NT2/D1 (cell line): ENCODE data around the gene ENDOD1.

Source experiments
- DNase-seq: peaks from one replicate; pipeline ENCODE4 v3.0.0-alpha.2; 2011; ENCODE audit warnings: low read depth, low spot score
- H3K27me3 ChIP-seq: 2 replicates; pipeline ENCODE4 v1.6.0; 2011; ENCODE audit warnings: mild to moderate bottlenecking; ENCODE audit not compliant: insufficient read length, insufficient read depth
- H3K36me3 ChIP-seq: 2 replicates; pipeline ENCODE4 v1.6.1; 2011; ENCODE audit warnings: mild to moderate bottlenecking, low read length, mixed read lengths; ENCODE audit not compliant: insufficient read depth, insufficient read length
- H3K4me1 ChIP-seq: 2 replicates; pipeline ENCODE4 v1.5.1; 2011; ENCODE audit not compliant: insufficient read depth, insufficient read length
- H3K4me3 ChIP-seq: 2 replicates; pipeline ENCODE4 v1.5.1; 2011; ENCODE audit warnings: low read depth; ENCODE audit not compliant: insufficient read length
- H3K9ac ChIP-seq: 2 replicates; pipeline ENCODE4 v1.6.0; 2011; ENCODE audit warnings: low read depth; ENCODE audit not compliant: insufficient read length
- H3K9me3 ChIP-seq: 2 replicates; pipeline ENCODE4 v1.5.1; 2011; ENCODE audit warnings: mild to moderate bottlenecking, low read length; ENCODE audit not compliant: insufficient read depth
- SUZ12 ChIP-seq: IDR thresholded peaks from 2 replicates; pipeline ENCODE4 v1.6.1; 2011; ENCODE audit not compliant: insufficient read length, insufficient read depth; ENCODE audit errors: extremely low read depth
- YY1 ChIP-seq: IDR thresholded peaks from 2 replicates; pipeline ENCODE4 v1.6.1; 2011; ENCODE audit not compliant: insufficient read length, insufficient read depth
- ZNF274 ChIP-seq: IDR thresholded peaks from 2 replicates; pipeline ENCODE4 v1.6.1; 2011; ENCODE audit warnings: mild to moderate bottlenecking, low read depth, low read length

ENDOD1 gene

GRCh38 chr11:95095858-95096587 lies 6.4 kb downstream of the ENDOD1 start:
- DNase-seq = no peak
- no peak for TF ChIP-seq SUZ12
- no peak for TF ChIP-seq ZNF274
- TF ChIP-seq YY1 = no peak
- no peak overlapping the region for H3K4me3 ChIP-seq
- no peak overlapping the region for H3K9ac ChIP-seq
- no peaks in the 10 kb centered on the region for H3K9me3 ChIP-seq
- H3K36me3 ChIP-seq = peaks cover 3% of the 10 kb centered on the region
- H3K4me1 ChIP-seq = peaks cover 3% of the 10 kb centered on the region
- peaks cover 7% of the 10 kb centered on the region for H3K27me3 ChIP-seq

DNA sequence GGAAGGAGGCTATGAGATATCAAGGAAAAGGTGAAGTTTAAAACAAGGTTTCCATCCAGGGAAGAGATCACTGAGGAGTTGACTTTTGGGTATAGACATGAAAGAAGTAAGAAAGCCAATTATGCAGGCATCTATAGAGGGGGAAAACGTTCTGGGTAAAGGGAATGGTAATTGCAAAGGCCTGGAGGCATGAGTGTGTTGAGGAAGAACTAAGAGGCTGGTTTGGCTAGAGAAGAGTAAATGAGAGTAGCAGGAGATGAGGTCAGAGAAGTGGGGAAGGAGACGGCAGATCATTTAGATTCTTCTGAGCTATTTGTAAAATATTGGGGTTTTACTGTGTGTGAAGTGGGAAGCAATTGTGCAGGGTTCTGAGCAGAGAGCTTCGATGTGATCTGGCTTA lies 7.6 kb downstream of the ENDOD1 start:
- Histone ChIP-seq H3K9ac (no peak overlapping the region), H3K9me3 (no peaks in the 10 kb centered on the region), H3K27me3 (no peaks in the 10 kb centered on the region), H3K4me1 (peaks cover 3% of the 10 kb centered on the region), H3K36me3 (no peaks in the 10 kb centered on the region), H3K4me3 (no peak overlapping the region)
- DNase-seq = no peak
- TF ChIP-seq SUZ12 = no peak
- no peak for TF ChIP-seq ZNF274
- no peak for TF ChIP-seq YY1

GRCh38 chr11:95098826-95099225 lies 9.2 kb downstream of the ENDOD1 start:
- Histone ChIP-seq H3K36me3 (no peaks in the 10 kb centered on the region), H3K9me3 (no peaks in the 10 kb centered on the region), H3K9ac (no peak overlapping the region), H3K4me1 (no peaks in the 10 kb centered on the region), H3K27me3 (no peaks in the 10 kb centered on the region), H3K4me3 (no peak overlapping the region)
- DNase-seq = no peak
- TF ChIP-seq ZNF274 (no peak), SUZ12 (no peak), YY1 (no peak)

DNA sequence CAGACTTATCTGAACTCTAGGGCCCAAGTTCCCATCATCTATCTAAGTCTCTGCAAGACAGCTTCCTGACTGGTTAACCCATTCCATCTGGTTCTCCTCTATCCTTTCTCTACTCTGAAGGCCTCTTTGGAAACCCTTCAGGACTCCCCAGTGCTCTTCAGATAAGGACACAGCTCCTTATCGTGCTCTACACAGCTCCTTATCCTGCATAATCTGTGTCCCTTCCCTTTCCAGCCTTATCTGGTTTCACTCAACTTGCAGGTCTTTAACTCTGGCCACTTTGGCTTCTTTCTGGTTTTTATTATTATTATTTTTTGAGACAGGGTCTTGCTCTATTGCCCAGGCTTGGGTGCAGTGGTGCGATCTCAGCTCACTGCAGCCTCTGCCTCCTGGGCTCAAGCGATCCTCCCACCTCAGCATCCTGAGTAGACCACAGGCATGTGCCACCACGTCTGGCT lies 10.6 kb downstream of the ENDOD1 start:
- no peaks in the 10 kb centered on the region for H3K36me3 ChIP-seq
- no peak for TF ChIP-seq SUZ12
- no peak for TF ChIP-seq YY1
- no peak for TF ChIP-seq ZNF274
- no peaks in the 10 kb centered on the region for H3K9me3 ChIP-seq
- H3K9ac ChIP-seq = no peak overlapping the region
- H3K4me3 ChIP-seq = no peak overlapping the region
- H3K4me1 ChIP-seq = no peaks in the 10 kb centered on the region
- no peak for DNase-seq
- no peaks in the 10 kb centered on the region for H3K27me3 ChIP-seq

DNA sequence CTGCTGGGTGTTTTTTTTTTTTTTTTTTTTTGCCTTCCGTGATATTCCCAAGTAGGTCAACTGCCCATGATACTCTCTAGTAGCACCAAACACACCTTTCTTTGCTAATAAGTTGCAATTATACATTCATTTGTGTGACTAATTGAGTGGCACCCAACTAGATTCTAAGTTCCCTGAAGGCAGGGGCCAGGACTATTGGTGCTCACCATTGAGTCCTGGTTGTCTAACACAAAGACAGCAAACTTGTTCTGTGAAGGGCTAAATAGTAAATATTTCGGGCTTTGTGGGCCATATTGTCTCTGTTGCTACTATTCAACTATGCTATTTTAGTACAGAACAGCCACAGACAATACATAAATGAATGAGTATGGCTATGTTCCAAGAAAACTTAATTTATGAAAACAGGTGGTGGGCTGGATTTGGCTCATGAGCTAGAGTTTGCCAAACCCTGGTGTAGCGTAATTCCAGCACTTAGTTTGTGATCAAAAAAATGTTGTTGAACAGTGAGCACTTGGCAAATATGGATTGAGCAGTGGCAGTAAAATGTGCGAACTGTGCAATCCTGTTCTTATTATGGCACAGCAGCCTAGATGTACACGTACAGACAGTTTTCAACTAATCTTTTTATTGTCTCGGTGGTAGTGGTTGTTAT lies 11.3 kb downstream of the ENDOD1 start:
- no peak for TF ChIP-seq YY1
- TF ChIP-seq SUZ12 = no peak
- TF ChIP-seq ZNF274 = no peak
- H3K27me3 ChIP-seq = no peaks in the 10 kb centered on the region
- H3K9me3 ChIP-seq = no peaks in the 10 kb centered on the region
- DNase-seq = no peak
- no peak overlapping the region for H3K9ac ChIP-seq
- H3K4me1 ChIP-seq = no peaks in the 10 kb centered on the region
- H3K4me3 ChIP-seq = no peak overlapping the region
- no peaks in the 10 kb centered on the region for H3K36me3 ChIP-seq

DNA sequence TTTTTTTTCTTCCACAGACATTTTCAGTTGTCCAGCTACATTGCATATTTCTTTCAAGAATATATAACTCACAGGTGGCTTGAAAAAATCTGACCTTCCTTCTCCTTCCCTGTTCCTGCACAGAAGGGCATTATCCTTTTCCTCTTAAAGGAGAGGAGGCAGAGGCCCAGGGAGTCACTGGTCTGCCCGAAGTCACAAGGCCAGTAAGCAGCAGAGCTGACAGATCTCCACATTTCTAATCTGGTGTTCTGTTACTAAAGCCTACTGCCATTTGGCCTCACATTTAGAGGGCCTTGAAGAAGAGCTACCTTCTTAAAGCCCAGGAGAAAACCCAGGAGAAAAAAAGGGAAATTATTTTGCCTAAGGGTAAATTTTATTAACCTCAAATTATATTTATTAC lies 12.3 kb downstream of the ENDOD1 start:
- TF ChIP-seq SUZ12 (no peak), ZNF274 (no peak), YY1 (no peak)
- Histone ChIP-seq H3K4me1 (no peaks in the 10 kb centered on the region), H3K9me3 (no peaks in the 10 kb centered on the region), H3K27me3 (no peaks in the 10 kb centered on the region), H3K9ac (no peak overlapping the region), H3K4me3 (no peak overlapping the region), H3K36me3 (no peaks in the 10 kb centered on the region)
- DNase-seq = no peak

DNA sequence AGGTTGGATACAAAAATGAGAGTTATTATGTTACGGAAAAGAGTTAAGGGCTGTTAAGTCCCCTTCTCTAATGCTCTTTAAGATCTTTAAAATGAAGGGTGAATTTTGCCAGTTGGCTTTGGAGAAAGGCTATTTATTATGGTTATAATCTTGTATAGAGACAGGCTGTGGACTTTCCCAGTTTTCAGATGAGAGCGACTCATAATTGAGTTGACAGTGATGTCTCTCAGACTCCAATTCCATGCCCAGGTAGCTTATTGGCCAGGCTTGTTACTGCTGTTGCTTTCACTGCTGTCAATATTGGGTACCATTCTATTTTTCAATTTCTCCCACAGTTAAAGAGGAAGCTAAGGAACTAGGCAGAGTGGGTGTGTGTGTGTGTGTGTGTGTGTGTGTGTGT lies 13.1 kb downstream of the ENDOD1 start:
- DNase-seq = no peak
- no peak overlapping the region for H3K4me3 ChIP-seq
- H3K4me1 ChIP-seq = no peaks in the 10 kb centered on the region
- H3K9me3 ChIP-seq = no peaks in the 10 kb centered on the region
- TF ChIP-seq SUZ12 = no peak
- TF ChIP-seq YY1 = no peak
- TF ChIP-seq ZNF274 = no peak
- H3K9ac ChIP-seq = no peak overlapping the region
- no peaks in the 10 kb centered on the region for H3K27me3 ChIP-seq
- H3K36me3 ChIP-seq = no peaks in the 10 kb centered on the region
